DMS 273 (cell line): ENCODE results near the gene PCMT1.
"Not testable (repeated sequence)": the region's sequence is repeated elsewhere in the genome, so short reads cannot be mapped to it uniquely, and the experiment has no call there.

ENCODE experiments used
- DNase-seq: peaks from one replicate; lab custom pipeline; 2025; ENCODE audit not compliant: unreplicated experiment; lab: John Stamatoyannopoulos, UW

The PCMT1 gene

DNA sequence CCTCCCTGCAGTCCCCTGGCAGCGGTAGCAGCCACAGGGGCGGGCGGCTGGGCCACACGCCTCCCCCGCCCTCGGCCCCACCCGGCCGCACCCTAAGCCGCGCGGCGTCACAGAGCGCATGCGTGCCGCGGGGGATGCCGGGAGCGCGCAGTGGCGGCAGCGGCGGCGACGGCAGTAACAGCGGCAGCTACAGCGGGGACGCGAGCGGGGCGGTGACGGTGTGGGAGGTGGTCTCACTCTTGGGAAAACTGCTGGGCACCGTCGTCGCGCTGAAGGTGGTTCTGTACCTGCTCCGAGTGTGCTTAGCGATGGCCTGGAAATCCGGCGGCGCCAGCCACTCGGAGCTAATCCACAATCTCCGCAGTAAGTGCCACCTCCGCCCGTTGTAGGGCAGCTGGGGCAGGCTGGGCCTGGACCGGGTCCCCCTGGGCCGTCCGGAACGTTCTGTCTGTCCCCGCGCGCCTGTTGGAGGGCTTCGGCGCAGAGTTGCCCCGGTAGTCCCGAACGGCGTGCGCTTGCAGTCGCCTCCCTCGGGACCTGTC is at the start of gene PCMT1:
TSS of gene PCMT1 (plus strand) at position 148 of the 542 bp plus-strand sequence. CDS start at position 309, 161 bp downstream.
- DNase-seq = peak; percentile 97

DNA sequence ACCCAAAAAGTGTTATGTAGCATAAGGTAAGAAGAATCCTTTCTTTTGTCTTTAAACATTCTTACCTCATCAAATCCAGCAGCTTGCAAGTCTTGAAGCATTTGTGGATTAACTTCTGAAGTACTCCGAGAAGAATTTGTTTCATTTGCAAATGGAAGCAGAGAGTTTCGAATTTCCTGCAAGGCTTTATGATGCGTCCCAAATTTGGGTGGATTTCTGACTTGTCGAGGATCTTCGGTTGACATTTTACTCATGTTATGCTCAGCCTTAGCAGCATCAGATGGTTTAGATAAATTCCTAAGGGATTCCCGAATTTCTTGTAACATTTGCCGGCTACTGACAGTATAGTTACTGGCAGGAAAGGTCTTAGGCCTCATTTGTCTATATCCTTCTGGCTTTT is 47.8 kb upstream of the PCMT1 start:
- DNase-seq = no peak

GRCh38 chr6:149711711-149712110 is 37.8 kb upstream of the PCMT1 start:
- DNase-seq = no peak

- no peak for DNase-seq
Observed at GRCh38 chr6:149714442-149714841, 35.1 kb upstream of the PCMT1 start.

GRCh38 chr6:149716181-149716963 is 33.2 kb upstream of the PCMT1 start:
- DNase-seq = peak; percentile 21

DNA sequence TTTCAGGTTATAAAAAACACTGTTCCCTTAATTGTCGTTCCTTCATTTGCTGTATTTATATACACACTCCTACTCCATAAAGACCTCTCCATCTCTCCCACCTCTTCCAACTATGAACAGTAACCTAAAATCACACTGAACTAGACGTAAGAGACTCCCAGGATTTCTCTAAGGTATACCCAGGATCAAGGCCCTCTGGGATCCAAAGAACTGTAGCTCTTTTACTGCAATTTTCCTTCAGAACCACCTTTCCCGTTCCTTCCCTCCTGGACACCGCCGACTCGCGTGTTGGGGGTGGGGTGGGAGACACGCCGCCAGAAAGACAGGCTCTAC is 32.3 kb upstream of the PCMT1 start:
- DNase-seq = no peak

- peak; percentile 95 for DNase-seq
Observed at GRCh38 chr6:149717588-149718458, 31.7 kb upstream of the PCMT1 start, which contains the start of gene LATS1. TSS of gene LATS1 (minus strand) at chr6:149718101. CDS start at chr6:149702126, 15,975 bp downstream.

DNA sequence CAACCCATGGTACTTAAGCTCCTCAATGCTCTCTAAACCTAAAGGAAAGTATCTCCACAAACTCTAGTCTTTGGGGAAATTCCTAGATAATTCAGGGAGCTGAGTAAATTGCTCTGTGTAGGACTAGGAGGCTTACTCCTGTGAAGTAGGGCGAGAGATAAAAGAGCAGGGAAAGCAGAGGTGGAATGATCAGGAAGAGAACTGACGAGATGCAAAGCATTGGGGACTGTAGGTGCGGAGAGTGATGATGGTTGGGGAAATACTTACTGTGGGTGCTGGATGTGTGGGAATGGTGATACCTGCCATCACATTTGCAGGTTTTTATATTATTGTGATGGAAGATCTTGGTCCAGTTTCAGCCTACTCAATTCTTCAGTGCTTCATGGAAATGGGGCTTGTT is 30.0 kb upstream of the PCMT1 start:
- DNase-seq = no peak

- no peak for DNase-seq
Observed at GRCh38 chr6:149723262-149723661, 26.3 kb upstream of the PCMT1 start.

GRCh38 chr6:149723771-149724417 is 25.6 kb upstream of the PCMT1 start:
- DNase-seq = peak; percentile 62

DNA sequence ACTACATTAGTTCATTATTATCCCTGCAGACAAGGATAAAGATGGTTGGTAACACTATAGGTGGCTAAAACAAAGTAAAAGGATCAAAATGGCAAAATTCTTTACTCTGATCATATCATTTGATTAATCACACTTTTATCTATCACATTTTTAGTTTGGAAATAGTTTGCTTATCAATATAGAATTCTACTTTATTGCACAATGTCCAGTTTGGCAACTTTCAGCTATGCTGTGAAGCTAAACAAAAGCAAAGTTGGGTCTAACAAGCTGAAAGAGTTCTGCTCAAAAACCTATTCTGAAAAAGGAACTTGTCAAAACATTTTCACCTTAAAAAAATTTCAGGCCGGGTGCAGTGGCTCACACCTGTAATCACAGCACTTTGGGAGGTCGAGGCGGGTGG is 23.8 kb upstream of the PCMT1 start:
- no peak for DNase-seq

- DNase-seq = no peak
Observed at GRCh38 chr6:149727793-149728498, 21.6 kb upstream of the PCMT1 start.

GRCh38 chr6:149728499-149729234 is 20.9 kb upstream of the PCMT1 start:
- DNase-seq = no peak

DNA sequence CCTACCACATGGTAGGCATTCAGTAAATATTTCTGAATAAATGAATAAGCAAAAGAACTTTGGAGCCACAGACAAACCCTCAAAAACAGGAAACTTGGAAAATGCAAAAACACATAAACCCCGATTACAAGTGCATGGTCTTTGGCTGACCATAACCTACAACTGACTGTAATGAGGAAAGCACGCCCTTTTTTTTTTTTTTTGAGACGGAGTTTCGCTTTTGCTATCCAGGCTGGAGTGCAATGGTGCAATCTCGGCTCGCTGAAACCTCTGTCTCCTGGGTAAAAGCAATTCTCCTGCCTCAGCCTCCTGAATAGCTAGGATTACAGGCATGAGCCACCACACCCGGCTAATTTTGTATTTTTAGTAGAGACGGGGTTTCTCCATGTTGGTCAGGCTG is 19.7 kb upstream of the PCMT1 start:
- DNase-seq = no peak

GRCh38 chr6:149733089-149733720 is 16.3 kb upstream of the PCMT1 start:
- peak; percentile 15 for DNase-seq

DNA sequence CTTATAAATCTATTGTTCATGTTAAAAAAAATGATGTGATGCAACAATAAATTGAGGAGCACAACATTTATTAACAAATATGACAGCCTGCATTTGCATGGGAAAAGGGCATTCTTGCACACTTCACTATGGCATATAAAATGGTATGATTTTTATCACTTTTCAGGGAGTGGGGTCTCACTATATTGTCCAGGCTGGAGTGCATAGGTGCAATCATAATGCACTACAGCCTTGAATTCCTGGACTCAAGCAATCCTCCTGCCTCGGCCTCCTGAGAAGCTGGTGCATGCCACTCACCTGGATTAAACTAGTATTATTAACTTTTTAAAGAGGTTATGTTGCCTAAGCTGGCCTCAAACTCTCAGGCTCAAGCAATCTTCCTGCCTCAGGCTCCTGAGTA is 14.6 kb upstream of the PCMT1 start:
- DNase-seq = no peak

GRCh38 chr6:149745252-149745651 is 4.3 kb upstream of the PCMT1 start:
- DNase-seq = not testable (repeated sequence)

GRCh38 chr6:149746147-149746946 is 3.2 kb upstream of the PCMT1 start, which contains the start of gene NUP43:
TSS of gene NUP43 (minus strand) at chr6:149746529. CDS start at chr6:149746495, 34 bp downstream.
- peak; percentile 98 for DNase-seq
